ENCODE results near the gene WNT10A. TPM values are rescaled to one million over a fixed set of nuclear protein-coding genes. Genes with fewer than 3 reads are reported as not detected.
A peak's percentile ranks its signal among the peaks of the same experiment; 100 is the strongest.

The WNT10A gene
- total RNA-seq, 1 donor from 2014 or later, result not detected

DNA sequence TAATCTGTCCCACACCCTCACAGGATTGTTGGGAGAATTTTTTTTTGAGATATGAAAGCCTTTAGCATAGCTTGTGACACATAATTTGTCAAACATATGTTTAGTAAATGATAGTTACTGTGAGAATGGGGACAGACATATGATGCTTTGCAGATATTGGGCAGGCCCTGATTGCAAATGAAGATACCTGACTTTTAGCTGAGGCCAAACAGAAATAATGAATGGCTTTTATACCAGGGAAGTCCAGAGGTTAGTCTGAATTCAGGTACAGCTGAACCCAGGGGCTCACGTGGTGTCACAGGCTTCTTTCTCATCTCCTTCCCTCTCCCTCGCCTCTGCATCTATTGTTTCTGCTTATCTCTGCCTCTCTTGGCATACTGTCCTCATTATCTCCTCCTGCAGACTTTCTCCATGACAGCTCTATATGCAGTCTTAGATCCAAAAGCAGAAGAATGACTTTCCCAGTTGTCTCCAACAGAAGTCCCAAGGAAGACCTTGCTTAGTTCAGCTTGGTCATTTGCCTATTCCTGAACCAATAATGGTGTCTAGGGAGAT is 4.9 kb upstream of the WNT10A start:
- no peak overlapping the region for H3K4me3 Mint-ChIP-seq (ENCODE audit: low read depth)
- H3K4me1 Mint-ChIP-seq (ENCODE audit: low read depth), result peaks cover 3% of the 10 kb centered on the region
- peaks cover 1% of the 10 kb centered on the region for H3K36me3 Mint-ChIP-seq (ENCODE audit: insufficient read depth)
- H3K9me3 Mint-ChIP-seq (ENCODE audit: low read depth), result peaks cover 4% of the 10 kb centered on the region
- H3K27ac Mint-ChIP-seq, result no peak overlapping the region
- H3K27me3 Mint-ChIP-seq, result peaks cover 79% of the 10 kb centered on the region
- no peak for DNase-seq (ENCODE audit: low spot score, unreplicated experiment)
- no peak for TF ChIP-seq CTCF (IDR thresholded peaks at IDR 0.05; ENCODE audit: unreplicated experiment)

- Mint-ChIP-seq H3K4me1 (ENCODE audit: low read depth) (peaks cover 5% of the 10 kb centered on the region), H3K27me3 (peaks cover 83% of the 10 kb centered on the region), H3K27ac (no peak overlapping the region), H3K36me3 (ENCODE audit: insufficient read depth) (peaks cover 1% of the 10 kb centered on the region), H3K9me3 (ENCODE audit: low read depth) (peaks cover 4% of the 10 kb centered on the region), H3K4me3 (ENCODE audit: low read depth) (no peak overlapping the region)
- TF ChIP-seq CTCF (IDR thresholded peaks at IDR 0.05; ENCODE audit: unreplicated experiment), result peak; percentile 91
- peak; percentile 61 for DNase-seq (ENCODE audit: low spot score, unreplicated experiment)
Measured at GRCh38 chr2:218876562-218877219, 4.0 kb upstream of the WNT10A start.

GRCh38 chr2:218877331-218877730 is 3.3 kb upstream of the WNT10A start:
- TF ChIP-seq CTCF (IDR thresholded peaks at IDR 0.05; ENCODE audit: unreplicated experiment), result no peak
- peaks cover 1% of the 10 kb centered on the region for H3K36me3 Mint-ChIP-seq (ENCODE audit: insufficient read depth)
- peaks cover 83% of the 10 kb centered on the region for H3K27me3 Mint-ChIP-seq
- H3K4me3 Mint-ChIP-seq (ENCODE audit: low read depth), result no peak overlapping the region
- DNase-seq (ENCODE audit: low spot score, unreplicated experiment), result no peak
- peaks cover 5% of the 10 kb centered on the region for H3K4me1 Mint-ChIP-seq (ENCODE audit: low read depth)
- H3K27ac Mint-ChIP-seq, result no peak overlapping the region
- H3K9me3 Mint-ChIP-seq (ENCODE audit: low read depth), result peaks cover 4% of the 10 kb centered on the region

- H3K4me3 Mint-ChIP-seq (ENCODE audit: low read depth), result no peak overlapping the region
- H3K36me3 Mint-ChIP-seq (ENCODE audit: insufficient read depth), result peaks cover 1% of the 10 kb centered on the region
- H3K9me3 Mint-ChIP-seq (ENCODE audit: low read depth), result peaks cover 4% of the 10 kb centered on the region
- no peak overlapping the region for H3K27ac Mint-ChIP-seq
- peaks cover 83% of the 10 kb centered on the region for H3K27me3 Mint-ChIP-seq
- H3K4me1 Mint-ChIP-seq (ENCODE audit: low read depth), result peaks cover 5% of the 10 kb centered on the region
- no peak for TF ChIP-seq CTCF (IDR thresholded peaks at IDR 0.05; ENCODE audit: unreplicated experiment)
- no peak for DNase-seq (ENCODE audit: low spot score, unreplicated experiment)
Measured at GRCh38 chr2:218877891-218878290, 2.8 kb upstream of the WNT10A start.

DNA sequence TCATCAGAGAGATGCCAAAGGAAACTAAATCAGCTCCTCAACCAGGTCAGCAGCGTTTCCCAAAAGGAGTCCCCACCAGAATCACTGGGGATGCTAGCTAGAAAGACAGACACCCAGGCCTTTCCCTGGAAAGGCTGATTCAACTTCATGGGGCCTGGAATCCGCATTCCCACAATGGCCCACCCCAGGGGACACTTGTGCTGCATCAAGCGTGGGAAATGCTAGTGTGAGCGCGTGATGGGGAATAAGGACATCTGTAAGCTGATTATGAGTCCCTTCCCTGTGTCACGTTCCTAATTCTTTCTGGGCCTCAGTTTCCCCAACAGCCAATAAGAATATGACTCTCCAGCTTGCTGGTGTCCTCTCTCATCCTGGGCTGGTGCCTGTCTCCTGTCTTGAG is 2.2 kb upstream of the WNT10A start:
- no peak overlapping the region for H3K4me3 Mint-ChIP-seq (ENCODE audit: low read depth)
- TF ChIP-seq CTCF (IDR thresholded peaks at IDR 0.05; ENCODE audit: unreplicated experiment), result no peak
- no peak for DNase-seq (ENCODE audit: low spot score, unreplicated experiment)
- peaks cover 1% of the 10 kb centered on the region for H3K4me1 Mint-ChIP-seq (ENCODE audit: low read depth)
- H3K36me3 Mint-ChIP-seq (ENCODE audit: insufficient read depth), result peaks cover 1% of the 10 kb centered on the region
- H3K27me3 Mint-ChIP-seq, result peaks cover 82% of the 10 kb centered on the region
- no peak overlapping the region for H3K27ac Mint-ChIP-seq
- H3K9me3 Mint-ChIP-seq (ENCODE audit: low read depth), result peaks cover 4% of the 10 kb centered on the region
